ENCODE results near the gene SOAT1. TPM values are rescaled to one million over a fixed set of nuclear protein-coding genes. Genes with fewer than 3 reads are reported as not detected.
"Not testable (repeated sequence)": the region's sequence is repeated elsewhere in the genome, so short reads cannot be mapped to it uniquely, and the experiment has no call there.

SOAT1 gene
- total RNA-seq, 1 donor from 2014 or later, result 54.4 TPM

DNA sequence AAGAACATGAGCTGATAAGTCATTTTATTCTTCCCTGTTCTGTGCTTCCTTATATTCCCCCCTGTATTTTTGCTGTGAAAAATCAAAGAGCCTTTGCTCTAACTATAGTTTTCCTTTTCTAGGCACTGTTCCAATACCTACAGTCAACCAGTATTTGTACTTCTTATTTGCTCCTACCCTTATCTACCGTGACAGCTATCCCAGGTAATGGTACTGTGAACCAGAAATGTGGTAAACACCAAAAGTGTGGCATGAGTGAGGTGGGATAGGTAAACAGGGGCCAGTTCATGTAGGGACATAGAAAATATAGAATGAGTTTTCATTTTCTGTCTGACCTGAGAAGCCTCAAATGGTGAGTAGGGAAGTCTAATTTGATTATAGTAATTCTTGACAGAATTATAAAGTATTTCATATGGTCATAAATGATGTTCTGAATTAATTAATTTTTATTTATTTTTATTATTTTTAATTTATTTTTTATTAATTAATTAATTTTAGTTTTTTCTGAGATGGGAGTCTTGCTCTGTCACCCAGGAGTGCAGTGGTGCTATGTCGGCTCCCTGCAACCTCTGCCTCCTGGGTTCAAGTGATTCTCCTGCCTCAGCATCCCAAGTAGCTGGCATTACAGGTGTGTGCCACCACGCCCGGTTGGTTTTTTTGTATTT, 49.3 kb downstream of the SOAT1 start:
- DNase-seq, result no peak
- Mint-ChIP-seq H3K36me3 (ENCODE audit: low read depth) (peaks cover 45% of the 10 kb centered on the region), H3K4me3 (no peak overlapping the region), H3K27ac (no peak overlapping the region), H3K27me3 (no peaks in the 10 kb centered on the region), H3K9me3 (no peaks in the 10 kb centered on the region), H3K4me1 (peaks cover 2% of the 10 kb centered on the region)
- intact Hi-C loops (cut with micrococcal nuclease), result no loop called here

DNA sequence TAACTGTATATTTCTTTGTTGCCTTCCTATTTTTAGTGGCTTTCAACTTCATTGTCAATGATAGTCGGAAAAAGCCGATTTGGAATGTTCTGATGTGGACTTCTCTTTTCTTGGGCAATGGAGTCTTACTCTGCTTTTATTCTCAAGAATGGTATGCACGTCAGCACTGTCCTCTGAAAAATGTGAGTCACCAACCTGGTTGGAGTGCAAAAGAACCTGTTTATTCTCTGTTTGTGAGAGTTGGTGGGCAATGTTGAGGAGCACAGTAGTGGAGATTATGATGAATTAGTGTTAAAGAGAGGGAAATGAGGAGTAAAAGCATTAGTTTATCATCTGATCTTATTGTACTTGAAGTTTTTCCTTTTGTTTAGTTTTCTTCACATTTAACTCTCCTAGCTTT, 57.7 kb downstream of the SOAT1 start:
- H3K9me3 Mint-ChIP-seq, result no peaks in the 10 kb centered on the region
- H3K36me3 Mint-ChIP-seq (ENCODE audit: low read depth), result peaks cover 49% of the 10 kb centered on the region
- no peak overlapping the region for H3K4me3 Mint-ChIP-seq
- no peaks in the 10 kb centered on the region for H3K27me3 Mint-ChIP-seq
- H3K4me1 Mint-ChIP-seq, result peaks cover 6% of the 10 kb centered on the region
- no peak for DNase-seq
- intact Hi-C loops (cut with micrococcal nuclease), result no loop called here
- H3K27ac Mint-ChIP-seq, result no peak overlapping the region

DNA sequence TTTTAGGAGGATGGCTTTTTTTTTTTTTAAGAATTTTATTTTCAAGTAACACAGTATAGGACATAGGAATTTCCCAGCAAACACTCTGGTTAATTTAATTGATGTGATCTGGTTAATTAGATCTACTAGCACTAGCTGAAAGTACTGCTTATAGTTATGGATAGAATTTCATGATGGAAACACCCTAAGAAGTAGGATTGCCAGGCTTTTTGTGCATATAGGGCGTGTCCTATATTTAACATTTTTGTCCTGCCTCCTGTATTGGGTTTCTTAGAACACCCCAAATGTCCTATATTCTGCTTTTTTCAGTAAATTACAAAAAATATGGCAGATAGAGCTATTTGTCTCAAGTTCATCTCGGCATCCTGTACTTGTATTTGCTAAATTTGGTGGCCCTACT, 58.6 kb downstream of the SOAT1 start:
- Mint-ChIP-seq H3K4me1 (peaks cover 6% of the 10 kb centered on the region), H3K27me3 (no peaks in the 10 kb centered on the region), H3K27ac (no peak overlapping the region), H3K36me3 (ENCODE audit: low read depth) (peaks cover 48% of the 10 kb centered on the region), H3K4me3 (no peak overlapping the region), H3K9me3 (no peaks in the 10 kb centered on the region)
- intact Hi-C loops (cut with micrococcal nuclease), result no loop called here
- no peak for DNase-seq

DNA sequence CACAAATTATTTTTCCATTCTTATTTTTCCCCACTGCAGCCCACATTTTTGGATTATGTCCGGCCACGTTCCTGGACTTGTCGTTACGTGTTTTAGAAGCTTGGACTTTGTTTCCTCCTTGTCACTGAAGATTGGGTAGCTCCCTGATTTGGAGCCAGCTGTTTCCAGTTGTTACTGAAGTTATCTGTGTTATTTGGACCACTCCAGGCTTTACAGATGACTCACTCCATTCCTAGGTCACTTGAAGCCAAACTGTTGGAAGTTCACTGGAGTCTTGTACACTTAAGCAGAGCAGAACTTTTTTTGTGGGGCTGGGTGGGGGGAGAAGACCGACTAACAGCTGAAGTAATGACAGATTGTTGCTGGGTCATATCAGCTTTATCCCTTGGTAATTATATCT, 59.9 kb downstream of the SOAT1 start:
- no peaks in the 10 kb centered on the region for H3K27me3 Mint-ChIP-seq
- H3K4me3 Mint-ChIP-seq, result no peak overlapping the region
- no peaks in the 10 kb centered on the region for H3K9me3 Mint-ChIP-seq
- H3K27ac Mint-ChIP-seq, result no peak overlapping the region
- peaks cover 6% of the 10 kb centered on the region for H3K4me1 Mint-ChIP-seq
- no peak for DNase-seq
- intact Hi-C loops (cut with micrococcal nuclease), result no loop called here
- peaks cover 41% of the 10 kb centered on the region for H3K36me3 Mint-ChIP-seq (ENCODE audit: low read depth)

DNA sequence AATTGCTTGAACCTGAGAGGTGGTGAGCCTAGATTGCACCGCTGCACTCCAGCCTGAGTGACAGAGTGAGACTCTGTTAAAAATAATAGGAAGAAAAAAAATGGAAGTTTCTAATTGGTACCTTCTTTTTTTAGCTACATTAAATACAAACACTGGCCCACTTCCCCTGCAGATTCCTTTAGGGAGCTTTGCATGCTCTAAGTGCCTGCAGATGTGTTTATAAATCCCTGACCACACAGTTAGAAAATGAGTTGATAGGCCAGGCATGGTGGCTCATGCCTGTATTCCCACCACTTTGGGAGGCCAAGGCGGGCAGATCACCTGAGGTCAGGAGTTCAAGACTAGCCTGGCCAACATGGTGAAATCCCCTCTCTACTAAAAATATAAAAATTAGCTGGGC, 68.0 kb downstream of the SOAT1 start:
- not testable (repeated sequence) for H3K4me3 Mint-ChIP-seq; H3K9me3 Mint-ChIP-seq; H3K36me3 Mint-ChIP-seq (ENCODE audit: low read depth); H3K27me3 Mint-ChIP-seq; H3K27ac Mint-ChIP-seq; H3K4me1 Mint-ChIP-seq
- intact Hi-C loops (cut with micrococcal nuclease), result loop anchor here (10.0 kb wide), 1 partner anchor 793 kb away; the partner anchor contains the start of gene QSOX1
- DNase-seq, result peak; percentile 40

DNA sequence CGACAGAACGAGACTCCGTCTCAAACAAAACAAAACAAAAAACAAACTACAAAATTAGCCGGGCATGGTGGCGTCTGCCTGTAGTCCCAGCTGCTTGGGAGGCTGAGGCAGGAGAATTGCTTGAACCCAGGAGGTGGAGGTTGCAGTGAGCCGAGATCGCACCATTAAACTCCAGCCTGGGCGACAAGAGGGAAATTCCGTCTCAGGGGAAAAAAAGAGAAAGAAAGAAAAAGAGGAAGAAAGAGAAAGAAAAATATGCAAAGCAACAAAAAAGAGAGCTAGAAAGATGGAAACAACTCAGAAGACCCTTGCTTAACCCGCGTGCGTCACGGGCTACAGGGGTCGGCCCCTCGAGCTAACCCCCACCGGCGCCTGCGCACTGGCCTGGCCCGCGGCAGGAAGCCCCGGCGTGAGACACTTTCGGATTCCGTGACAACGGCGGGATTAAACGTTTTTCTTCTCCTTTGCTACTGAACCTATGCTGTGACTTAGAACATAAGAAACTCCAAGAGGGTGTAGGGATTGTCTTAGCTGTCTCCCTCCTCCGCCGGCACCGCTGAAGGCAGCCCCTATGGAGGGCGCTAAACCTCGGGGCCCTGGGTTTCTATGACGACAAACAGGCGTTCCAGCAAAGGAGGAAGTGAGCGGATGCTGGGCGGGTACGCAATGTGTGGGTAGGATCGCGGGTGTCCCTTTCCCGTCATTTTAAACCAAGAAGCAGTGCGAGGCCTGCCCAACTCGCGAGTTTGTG, 71.9 kb downstream of the SOAT1 start, which contains the start of gene AXDND1:
TSS of gene AXDND1 (plus strand) at position 630 of the 751 bp plus-strand sequence. CDS start 539 bp downstream, outside the sequence.
- DNase-seq, result peak; percentile 96
- Mint-ChIP-seq H3K27me3 (peaks cover 4% of the 10 kb centered on the region), H3K9me3 (no peaks in the 10 kb centered on the region), H3K36me3 (ENCODE audit: low read depth) (peaks cover 2% of the 10 kb centered on the region), H3K27ac (peak within 1 kb of the TSS; percentile 97), H3K4me3 (peak within 1 kb of the TSS; percentile 96), H3K4me1 (peaks cover 9% of the 10 kb centered on the region)
- intact Hi-C loops (cut with micrococcal nuclease), result loop anchor here (1.0 to 10.0 kb wide), 8 partner anchors 72 to 823 kb away; partner anchors contain the start of genes ABL2, FAM20B, QSOX1 and SOAT1

DNA sequence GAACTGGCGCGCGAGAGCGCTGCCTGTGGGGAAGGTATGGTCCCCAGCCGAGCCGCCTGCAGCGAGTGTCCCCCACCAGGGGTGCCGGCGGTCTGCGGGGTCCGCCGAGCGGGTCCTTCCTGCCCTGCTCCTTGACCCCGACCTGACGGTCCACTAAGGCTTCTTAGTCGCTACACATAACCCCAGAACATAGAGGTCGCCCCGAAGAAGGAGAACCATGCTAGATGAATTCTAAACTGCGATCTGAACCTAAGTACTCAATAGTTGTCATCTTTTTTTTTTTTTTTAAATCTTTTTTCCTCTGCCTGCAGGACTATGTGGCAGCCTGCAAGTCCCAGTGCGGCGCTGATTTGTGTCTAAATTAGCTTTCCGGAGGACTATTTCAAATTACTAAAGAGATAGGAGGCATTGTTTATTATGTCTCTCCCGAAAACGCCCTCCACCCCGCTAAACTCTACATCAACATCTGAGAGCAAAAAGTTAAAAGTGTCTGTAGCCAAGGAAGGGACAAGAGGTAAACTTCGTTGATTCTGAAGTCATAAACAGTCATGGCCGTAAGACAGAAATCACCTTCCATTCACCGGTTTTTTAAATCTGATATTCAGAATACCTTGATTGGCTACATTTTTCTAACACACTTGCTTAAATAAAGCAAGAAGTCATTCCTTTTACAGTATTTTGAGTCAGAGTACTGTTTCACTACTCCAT, 72.7 kb downstream of the SOAT1 start:
- H3K4me3 Mint-ChIP-seq, result peak overlapping the region; percentile 96
- H3K36me3 Mint-ChIP-seq (ENCODE audit: low read depth), result peaks cover 2% of the 10 kb centered on the region
- peak overlapping the region; percentile 97 for H3K27ac Mint-ChIP-seq
- no peaks in the 10 kb centered on the region for H3K9me3 Mint-ChIP-seq
- intact Hi-C loops (cut with micrococcal nuclease), result loop anchor here (1.0 to 10.0 kb wide), 6 partner anchors 73 to 824 kb away; partner anchors contain the start of genes ABL2, FAM20B, QSOX1 and SOAT1
- DNase-seq, result no peak
- peaks cover 9% of the 10 kb centered on the region for H3K4me1 Mint-ChIP-seq
- peaks cover 4% of the 10 kb centered on the region for H3K27me3 Mint-ChIP-seq

DNA sequence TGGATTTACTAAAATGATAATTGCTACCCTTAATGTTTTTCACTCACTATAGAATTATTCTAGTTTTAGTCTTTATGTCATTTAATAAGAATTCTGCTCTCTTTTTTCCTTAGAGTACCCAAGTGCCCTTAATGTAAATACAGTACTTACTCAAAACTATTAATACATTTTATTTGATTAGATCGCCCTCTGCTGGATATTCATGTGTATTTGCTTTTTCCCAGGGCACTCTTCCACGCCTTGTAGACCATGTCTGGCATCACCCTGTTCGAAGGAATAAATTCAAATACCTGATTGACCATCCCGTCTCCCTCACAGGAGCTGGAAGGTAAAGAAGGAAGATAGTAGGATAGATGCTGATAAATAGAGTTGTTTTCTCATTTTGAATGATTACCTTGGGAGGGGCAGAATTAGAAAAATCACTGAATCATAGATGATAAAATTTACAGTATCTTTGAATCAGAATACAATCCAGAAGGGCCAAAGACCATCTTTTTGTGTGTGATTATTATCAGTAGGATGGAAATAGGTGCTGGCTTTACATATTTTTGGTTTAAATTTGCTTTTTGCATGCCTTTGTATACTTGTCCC, 76.2 kb downstream of the SOAT1 start:
- peak; percentile 83 for DNase-seq
- no peaks in the 10 kb centered on the region for H3K9me3 Mint-ChIP-seq
- H3K27ac Mint-ChIP-seq, result no peak overlapping the region
- no peak overlapping the region for H3K4me3 Mint-ChIP-seq
- intact Hi-C loops (cut with micrococcal nuclease), result loop anchor here (1.0 to 10.0 kb wide), 8 partner anchors 119 to 828 kb away; partner anchors contain the start of genes FAM20B and QSOX1
- H3K4me1 Mint-ChIP-seq, result peaks cover 9% of the 10 kb centered on the region
- H3K27me3 Mint-ChIP-seq, result peaks cover 14% of the 10 kb centered on the region
- H3K36me3 Mint-ChIP-seq (ENCODE audit: low read depth), result peaks cover 2% of the 10 kb centered on the region

DNA sequence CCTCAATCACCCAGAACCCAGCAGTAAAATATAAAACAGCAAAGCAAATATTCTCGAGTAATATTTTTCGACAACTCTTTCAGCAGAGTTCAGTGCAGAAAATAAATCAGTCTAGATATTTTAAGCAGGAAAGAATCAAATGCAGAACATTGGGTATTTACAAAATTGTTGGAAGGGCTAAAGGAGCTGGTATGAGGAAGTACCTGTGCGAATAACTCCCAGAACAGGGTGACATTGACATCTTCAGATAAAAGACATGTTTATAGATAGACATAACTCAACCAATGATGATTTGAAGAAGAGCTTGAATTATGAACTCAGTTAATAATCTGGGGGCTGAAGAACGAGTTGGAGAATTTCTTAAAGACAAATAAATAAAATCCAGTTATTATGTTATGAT, 78.6 kb downstream of the SOAT1 start:
- H3K27ac Mint-ChIP-seq, result no peak overlapping the region
- peaks cover 14% of the 10 kb centered on the region for H3K27me3 Mint-ChIP-seq
- H3K36me3 Mint-ChIP-seq (ENCODE audit: low read depth), result no peaks in the 10 kb centered on the region
- intact Hi-C loops (cut with micrococcal nuclease), result loop anchor here (10.0 kb wide), 1 partner anchor 367 kb away; no protein-coding TSS in a partner anchor
- no peak overlapping the region for H3K4me3 Mint-ChIP-seq
- peaks cover 1% of the 10 kb centered on the region for H3K4me1 Mint-ChIP-seq
- no peaks in the 10 kb centered on the region for H3K9me3 Mint-ChIP-seq
- no peak for DNase-seq

DNA sequence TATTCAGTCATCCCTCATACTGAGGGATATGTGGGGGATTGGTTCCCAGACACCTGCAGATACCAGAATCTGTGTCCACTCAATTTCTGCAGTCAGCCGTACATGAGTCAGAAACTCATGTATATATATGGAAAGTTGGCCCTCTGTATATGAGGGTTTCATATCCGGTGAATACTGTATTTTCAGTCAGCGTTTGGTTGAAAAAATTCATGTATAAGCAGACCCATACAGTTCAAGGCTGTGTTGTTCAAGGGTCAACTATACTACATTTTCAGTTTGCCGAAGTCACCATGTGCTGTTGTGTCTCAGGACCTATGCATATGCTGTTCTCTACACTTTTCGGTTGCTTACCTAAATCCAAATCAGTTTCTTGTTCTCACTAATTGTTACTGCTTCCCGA, 82.6 kb downstream of the SOAT1 start:
- intact Hi-C loops (cut with micrococcal nuclease), result loop anchor here (10.0 kb wide), 1 partner anchor 371 kb away; no protein-coding TSS in a partner anchor
- no peaks in the 10 kb centered on the region for H3K36me3 Mint-ChIP-seq (ENCODE audit: low read depth)
- no peaks in the 10 kb centered on the region for H3K9me3 Mint-ChIP-seq
- H3K27ac Mint-ChIP-seq, result no peak overlapping the region
- H3K27me3 Mint-ChIP-seq, result peaks cover 10% of the 10 kb centered on the region
- H3K4me1 Mint-ChIP-seq, result no peaks in the 10 kb centered on the region
- DNase-seq, result no peak
- H3K4me3 Mint-ChIP-seq, result no peak overlapping the region

DNA sequence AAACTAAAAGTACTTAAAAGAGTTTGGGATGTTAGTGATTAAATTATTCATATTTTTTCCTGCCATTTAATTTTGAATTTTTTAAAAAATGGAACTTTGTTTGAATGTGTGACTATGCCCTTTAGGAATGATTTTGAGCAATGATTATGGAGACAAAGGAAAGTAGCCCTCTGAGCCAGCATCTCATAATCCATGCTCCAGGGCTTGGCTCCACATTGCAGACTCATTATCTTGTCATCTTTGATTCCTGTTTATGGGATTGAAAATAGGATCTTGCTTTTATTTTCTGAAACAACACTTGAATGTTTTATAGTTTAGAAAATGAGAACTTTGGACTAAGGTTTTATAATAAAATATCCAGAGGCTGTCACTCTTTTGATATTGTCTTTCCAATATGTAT, 86.7 kb downstream of the SOAT1 start:
- H3K27ac Mint-ChIP-seq, result no peak overlapping the region
- no peaks in the 10 kb centered on the region for H3K9me3 Mint-ChIP-seq
- no peak overlapping the region for H3K4me3 Mint-ChIP-seq
- H3K4me1 Mint-ChIP-seq, result no peaks in the 10 kb centered on the region
- DNase-seq, result no peak
- intact Hi-C loops (cut with micrococcal nuclease), result no loop called here
- no peaks in the 10 kb centered on the region for H3K27me3 Mint-ChIP-seq
- no peaks in the 10 kb centered on the region for H3K36me3 Mint-ChIP-seq (ENCODE audit: low read depth)

DNA sequence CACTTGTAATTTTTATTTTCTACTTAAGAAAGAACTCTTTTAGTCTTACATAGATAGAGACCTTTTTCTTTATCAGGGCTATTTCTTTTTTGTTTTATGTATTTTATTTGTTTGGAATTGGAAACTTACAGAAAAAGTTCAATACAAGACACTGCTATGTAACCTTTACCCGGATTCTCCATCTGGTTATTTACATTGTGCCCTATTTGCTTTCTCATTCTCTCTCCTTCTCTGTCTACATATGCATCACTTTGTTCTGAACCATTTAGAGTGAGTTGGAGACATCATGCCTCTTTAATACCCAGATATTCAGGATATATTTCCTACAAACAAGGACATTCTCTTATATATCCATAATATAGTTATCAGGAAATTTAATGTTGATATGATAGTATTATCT, 90.4 kb downstream of the SOAT1 start:
- Mint-ChIP-seq H3K4me1 (no peaks in the 10 kb centered on the region), H3K4me3 (no peak overlapping the region), H3K9me3 (no peaks in the 10 kb centered on the region), H3K27me3 (peaks cover 2% of the 10 kb centered on the region), H3K36me3 (ENCODE audit: low read depth) (no peaks in the 10 kb centered on the region), H3K27ac (no peak overlapping the region)
- intact Hi-C loops (cut with micrococcal nuclease), result no loop called here
- DNase-seq, result no peak

DNA sequence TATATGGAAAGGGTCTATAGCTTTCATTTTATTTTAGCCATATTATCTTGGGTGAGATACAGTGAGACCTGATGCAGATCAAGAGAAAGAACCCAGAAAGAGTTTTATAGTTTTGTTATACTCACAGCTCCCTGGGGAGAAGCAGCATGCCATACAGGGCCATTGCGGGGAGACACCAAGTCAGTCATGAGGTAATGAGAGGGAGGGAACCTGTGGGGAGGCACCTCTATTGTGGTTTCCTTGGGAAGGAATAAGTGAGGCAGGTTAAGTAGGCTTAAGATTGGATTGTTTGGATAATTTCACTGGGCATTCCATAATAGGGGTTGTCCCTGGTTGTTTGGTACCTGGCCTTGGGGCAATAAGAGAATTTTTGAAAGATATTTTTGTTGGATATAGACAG, 91.9 kb downstream of the SOAT1 start:
- Mint-ChIP-seq H3K4me1 (no peaks in the 10 kb centered on the region), H3K4me3 (no peak overlapping the region), H3K9me3 (no peaks in the 10 kb centered on the region), H3K36me3 (ENCODE audit: low read depth) (no peaks in the 10 kb centered on the region), H3K27me3 (peaks cover 2% of the 10 kb centered on the region), H3K27ac (no peak overlapping the region)
- intact Hi-C loops (cut with micrococcal nuclease), result no loop called here
- no peak for DNase-seq

All from activated CD4-positive, alpha-beta T cell treated with anti-CD3 and anti-CD28 coated beads, Interleukin-2, amount 10 ng/mL, durations not matched to agents 24 days and 14 days (primary cell).